GM03348 (cell line): ENCODE results near the gene ARHGAP30.
A peak's percentile ranks its signal among the peaks of the same experiment; 100 is the strongest.
"Not testable (repeated sequence)": the region's sequence is repeated elsewhere in the genome, so short reads cannot be mapped to it uniquely, and the experiment has no call there.

ENCODE experiments used
- DNase-seq: peaks from one replicate; pipeline ENCODE4 v3.0.0; 2012; ENCODE audit warnings: low spot score

Gene ARHGAP30

GRCh38 chr1:161071886-161072371 lies 2.2 kb upstream of the ARHGAP30 start:
- DNase-seq: peak; percentile 75

DNA sequence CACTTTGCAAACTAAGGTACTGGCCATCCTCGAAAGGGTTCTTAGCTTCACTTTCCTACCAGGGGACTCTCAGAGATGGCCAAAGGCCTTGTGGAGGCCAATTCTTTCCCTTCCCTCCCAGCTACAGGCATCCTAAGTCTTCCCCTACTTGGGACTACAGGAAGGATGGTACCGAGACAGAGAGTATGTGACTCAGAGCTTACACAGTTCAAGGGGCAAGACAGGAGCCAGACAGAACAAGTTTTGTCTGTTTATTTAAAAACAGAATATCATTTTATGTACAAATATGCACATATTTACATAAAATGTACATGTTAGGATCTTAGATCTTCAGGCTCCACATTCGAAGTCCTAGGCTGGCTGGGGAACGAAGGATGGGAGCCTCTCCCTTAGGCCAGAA lies 1.1 kb upstream of the ARHGAP30 start:
- no peak for DNase-seq

DNA sequence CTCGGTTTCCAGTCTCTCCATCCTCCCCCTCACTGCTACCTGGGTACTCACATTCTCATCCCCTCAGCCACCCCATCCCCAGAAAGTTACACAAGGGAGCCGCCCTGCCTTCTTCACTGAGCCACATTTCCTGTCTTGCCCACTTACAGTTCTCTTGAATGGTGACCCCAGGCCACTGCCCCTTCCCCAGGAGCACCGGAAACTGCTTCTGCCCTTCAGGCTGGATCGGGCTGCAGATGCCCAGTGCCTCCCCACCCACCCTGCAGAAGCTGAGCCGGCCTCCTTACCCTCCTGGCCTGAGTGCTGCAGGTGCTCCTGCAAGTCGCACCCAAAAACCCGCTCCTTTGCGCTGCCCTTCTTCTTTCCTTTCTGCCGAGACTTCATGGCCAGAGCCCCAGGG lies 450 bp downstream of the ARHGAP30 start:
- no peak for DNase-seq

GRCh38 chr1:161068306-161069234 lies 1.1 kb downstream of the ARHGAP30 start:
- DNase-seq: peak; percentile 51

DNA sequence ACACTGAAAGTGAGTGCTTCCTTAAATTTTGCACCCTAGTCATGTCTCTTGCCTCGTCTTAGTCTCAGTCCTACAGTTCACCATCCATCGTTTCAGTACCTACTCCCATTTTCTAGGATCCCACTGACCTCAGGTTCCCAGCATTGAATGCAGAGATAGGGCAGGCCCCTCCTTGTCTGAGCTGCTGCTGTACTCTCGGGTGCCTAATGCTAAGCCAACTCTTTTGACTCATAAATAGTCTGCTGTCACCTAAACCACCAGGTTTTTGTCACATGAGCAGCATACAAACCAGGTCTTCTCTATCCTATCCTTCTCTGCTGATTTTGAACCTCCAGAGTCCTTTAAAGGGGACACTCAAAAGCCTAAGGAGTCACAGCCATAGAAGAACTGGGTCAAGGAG lies 3.0 kb downstream of the ARHGAP30 start:
- DNase-seq: no peak

DNA sequence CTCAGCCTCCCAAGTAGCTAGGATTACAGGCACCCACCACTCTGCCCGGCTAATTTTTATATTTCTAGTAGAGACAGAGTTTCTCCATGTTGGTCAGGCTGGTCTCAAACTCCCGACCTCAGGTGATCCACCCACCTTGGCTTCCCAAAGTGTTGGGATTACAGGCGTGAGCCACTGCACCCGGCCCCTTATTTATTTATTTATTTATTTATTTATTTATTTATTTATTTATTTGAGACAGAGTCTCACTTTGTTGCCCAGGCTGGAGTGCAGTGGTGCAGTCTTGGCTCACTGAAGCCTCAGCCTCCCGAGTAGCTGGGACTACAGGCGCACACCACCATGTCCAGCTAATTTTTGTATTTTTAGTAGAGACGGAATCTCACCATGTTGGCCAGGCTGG lies 4.0 kb downstream of the ARHGAP30 start:
- DNase-seq: not testable (repeated sequence)

GRCh38 chr1:161063936-161064335 lies 5.8 kb downstream of the ARHGAP30 start:
- not testable (repeated sequence) for DNase-seq

GRCh38 chr1:161061419-161061818 lies 8.3 kb downstream of the ARHGAP30 start:
- DNase-seq: no peak

DNA sequence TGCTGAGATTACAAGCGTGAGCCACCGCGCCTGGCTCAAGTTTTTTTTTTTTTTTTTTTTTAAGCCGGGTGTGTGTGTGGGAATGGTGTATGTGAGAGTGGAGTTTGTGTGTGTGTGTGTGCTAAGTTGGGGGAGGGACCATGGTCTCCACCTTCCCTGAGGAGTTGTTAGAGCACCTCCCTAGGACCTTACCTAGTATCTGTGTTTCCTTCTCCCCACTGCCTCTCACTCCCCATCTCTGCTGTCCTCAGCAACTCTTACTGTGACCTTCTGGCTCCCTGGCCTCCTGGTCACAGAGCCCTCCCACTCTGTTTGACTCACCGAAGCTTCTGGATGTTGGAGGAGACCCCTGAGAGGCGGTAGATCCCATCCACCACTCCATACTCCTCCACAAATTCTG lies 10.4 kb downstream of the ARHGAP30 start:
- no peak for DNase-seq

GRCh38 chr1:161054805-161055204 lies 14.9 kb downstream of the ARHGAP30 start:
- DNase-seq: no peak

GRCh38 chr1:161054232-161054631 lies 15.5 kb downstream of the ARHGAP30 start:
- DNase-seq: no peak

DNA sequence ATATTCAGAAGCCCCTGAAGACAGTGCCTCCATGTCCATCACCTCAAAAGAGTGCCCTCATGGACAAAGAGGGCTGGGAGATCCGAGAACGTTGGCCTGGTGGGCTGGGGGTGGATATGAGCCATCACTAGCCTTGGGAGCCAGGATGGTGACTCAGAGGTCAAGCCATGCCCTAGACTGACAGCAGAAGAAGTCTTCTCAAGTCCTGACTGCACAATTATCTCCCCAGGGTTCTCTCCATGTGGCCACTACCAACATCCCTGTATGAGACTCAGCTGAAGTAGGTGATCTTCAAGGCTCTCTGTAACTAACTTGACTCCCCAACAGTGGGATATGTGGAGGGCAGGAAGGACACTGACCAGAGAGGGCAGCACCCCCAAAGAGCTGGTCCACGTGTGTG lies 16.8 kb downstream of the ARHGAP30 start:
- no peak for DNase-seq

DNA sequence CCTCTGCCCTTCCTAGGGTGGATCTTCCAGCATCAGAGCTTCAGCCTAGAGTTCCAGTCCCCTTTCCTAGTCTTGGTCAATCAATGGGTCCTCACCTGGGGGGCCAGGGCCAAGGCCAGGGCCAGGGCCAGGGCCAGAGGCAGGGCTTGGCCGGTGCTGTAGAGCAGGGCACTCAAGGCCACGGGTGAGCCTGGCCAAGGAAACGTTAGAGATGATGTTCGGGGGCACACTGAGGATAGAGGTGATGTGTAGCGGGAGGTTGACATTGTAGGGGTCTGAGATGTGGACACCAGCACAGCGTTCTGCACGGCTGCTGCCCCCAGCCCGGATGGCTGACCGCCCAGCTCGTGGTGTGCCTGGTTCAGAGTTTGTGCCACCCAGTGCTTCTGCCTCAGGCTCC lies 18.5 kb downstream of the ARHGAP30 start:
- no peak for DNase-seq

- no peak for DNase-seq
Observed at GRCh38 chr1:161048949-161049722, 20.6 kb downstream of the ARHGAP30 start.

DNA sequence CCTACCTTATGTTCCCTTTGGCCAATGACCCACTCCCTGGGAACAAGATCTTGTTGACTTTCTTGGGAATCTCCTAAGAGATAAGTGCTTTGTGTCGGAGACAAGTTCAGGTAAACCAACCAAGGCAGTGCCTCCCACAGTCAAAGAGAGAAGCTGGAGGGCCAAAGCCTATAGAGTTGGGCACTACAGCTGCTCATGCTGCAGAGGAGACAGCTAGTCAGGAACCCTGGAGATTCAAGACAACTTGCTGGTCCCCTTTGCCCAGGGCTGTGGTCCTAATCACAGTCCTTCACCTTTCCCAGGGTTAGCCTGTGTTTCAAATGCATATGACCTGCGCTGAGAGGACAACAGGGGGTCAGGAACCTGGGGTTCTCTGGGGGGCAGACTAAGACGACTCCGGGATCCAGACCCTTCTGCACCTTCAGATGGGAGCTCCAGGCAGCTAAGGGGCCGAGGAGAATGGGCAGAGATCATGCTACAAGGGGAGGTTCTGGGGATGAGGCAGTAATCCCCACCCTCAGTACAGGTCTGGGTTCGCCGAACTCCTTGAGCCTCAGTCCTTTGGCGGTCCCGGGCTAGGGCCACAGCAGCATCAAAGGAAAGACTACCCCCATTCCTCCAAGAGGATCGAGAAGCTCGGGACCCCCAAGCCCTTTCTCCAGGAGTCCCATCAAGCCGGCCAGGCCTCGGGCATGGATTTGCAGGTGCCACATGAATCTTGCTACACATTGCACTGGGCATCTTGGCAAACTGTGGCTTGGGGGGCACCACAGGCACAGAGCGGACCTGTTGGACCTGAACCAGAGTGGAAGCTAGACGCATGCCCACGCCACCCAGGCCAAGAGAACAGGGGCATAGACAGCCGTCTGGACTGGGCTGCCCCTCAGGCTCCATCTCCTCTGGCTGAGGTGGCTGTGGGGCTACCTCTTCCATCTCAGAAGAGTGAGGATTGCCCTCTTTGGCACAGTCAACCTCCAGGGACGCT lies 22.0 kb downstream of the ARHGAP30 start:
- DNase-seq: no peak

GRCh38 chr1:161046605-161047228 lies 23.0 kb downstream of the ARHGAP30 start:
- no peak for DNase-seq

DNA sequence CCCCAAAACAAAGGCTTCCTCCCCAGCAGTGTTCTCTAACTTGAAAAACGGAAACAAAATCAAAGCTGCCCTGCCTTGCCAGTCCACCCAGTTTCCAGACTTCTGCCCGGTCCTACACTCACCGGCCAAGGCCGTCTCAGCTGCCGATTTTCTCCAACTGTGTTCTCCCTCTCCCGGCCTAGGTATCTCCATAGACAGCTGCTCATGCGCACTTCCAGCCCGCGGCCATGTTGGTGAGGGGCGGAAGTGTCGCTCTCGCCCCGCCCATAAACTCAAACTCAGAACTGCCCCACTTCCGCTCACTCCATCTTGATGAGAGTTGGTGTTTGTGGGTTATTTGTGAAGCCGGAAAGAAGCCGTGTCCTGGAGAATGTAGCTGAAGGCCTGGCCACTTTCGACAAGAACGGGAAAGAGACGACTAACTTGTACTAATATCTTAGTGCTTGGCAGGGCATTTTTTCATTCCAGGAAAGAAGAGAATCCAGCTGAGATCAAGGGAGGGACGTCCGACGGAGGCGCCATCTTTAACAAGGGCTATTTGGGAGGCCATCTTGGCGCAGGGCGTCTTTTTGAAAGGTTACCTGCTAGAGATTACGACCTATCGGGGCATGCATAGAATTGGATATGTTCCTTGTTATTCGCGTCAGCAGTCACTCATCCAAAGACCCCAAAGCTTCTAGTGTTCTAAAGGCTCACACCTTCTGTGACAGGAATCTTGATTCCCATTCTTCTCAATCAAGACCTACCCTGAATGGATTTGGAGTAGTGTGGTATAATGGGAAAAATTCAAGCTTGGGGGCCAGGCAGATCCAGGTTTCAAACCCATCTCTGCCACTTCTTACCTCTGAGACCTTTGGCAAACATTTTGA lies 23.7 kb downstream of the ARHGAP30 start, which contains the start of gene USF1:
Gene USF1 (minus strand): TSS at position 242 of the 869 bp plus-strand sequence. CDS start 2,702 bp downstream, outside the sequence.
- DNase-seq: peak; percentile 96

- DNase-seq: peak; percentile 83
Observed at GRCh38 chr1:161044908-161045735, 24.6 kb downstream of the ARHGAP30 start.

GRCh38 chr1:161044535-161044907 lies 25.2 kb downstream of the ARHGAP30 start:
- peak; percentile 31 for DNase-seq
